ENCODE data around the gene UBXN11.

- TF ChIP-seq POLR2A (IDR thresholded peaks at IDR 0.05): no peak
- no peak for TF ChIP-seq CTCF (IDR thresholded peaks at IDR 0.05)
Observed at GRCh38 chr1:26283871-26284596, 22.4 kb downstream of the UBXN11 start.

All from heart left ventricle (tissue), 13 donors.